EH (cell line): ENCODE data around the gene GOLGA8N.
"Not testable (repeated sequence)": the region's sequence is repeated elsewhere in the genome, so short reads cannot be mapped to it uniquely, and the experiment has no call there.

Experiments used
- DNase-seq: peaks from one replicate; pipeline ENCODE4 v3.0.0-alpha.2; 2015; ENCODE audit warnings: low read depth

GOLGA8N gene

GRCh38 chr15:32593151-32593550 is at the start of gene GOLGA8N:
Gene GOLGA8N (plus strand): TSS chr15:32593456.
- DNase-seq, result not testable (repeated sequence)

GRCh38 chr15:32543456-32543855 is 49.8 kb upstream of the GOLGA8N start:
- not testable (repeated sequence) for DNase-seq

GRCh38 chr15:32545129-32545528 is 48.1 kb upstream of the GOLGA8N start:
- DNase-seq, result not testable (repeated sequence)

- not testable (repeated sequence) for DNase-seq
These were observed 38.7 kb upstream of the GOLGA8N start for GRCh38 chr15:32554587-32554986.

GRCh38 chr15:32562198-32562597 is 31.1 kb upstream of the GOLGA8N start:
- not testable (repeated sequence) for DNase-seq

GRCh38 chr15:32568988-32569387 is 24.3 kb upstream of the GOLGA8N start:
- not testable (repeated sequence) for DNase-seq

- DNase-seq, result not testable (repeated sequence)
These were observed 14.8 kb upstream of the GOLGA8N start for GRCh38 chr15:32578482-32578881.

GRCh38 chr15:32585844-32586243 is 7.4 kb upstream of the GOLGA8N start:
- not testable (repeated sequence) for DNase-seq

GRCh38 chr15:32609518-32609917 is 16.3 kb downstream of the GOLGA8N start:
- DNase-seq, result not testable (repeated sequence)

GRCh38 chr15:32610719-32611118 is 17.5 kb downstream of the GOLGA8N start:
- peak; percentile 55 for DNase-seq

GRCh38 chr15:32614712-32615050 is 21.4 kb downstream of the GOLGA8N start:
- not testable (repeated sequence) for DNase-seq

GRCh38 chr15:32615051-32615870 is 22.0 kb downstream of the GOLGA8N start, which contains the start of gene ARHGAP11A:
Gene ARHGAP11A (plus strand): TSS chr15:32615504. CDS start chr15:32616212, 708 bp downstream.
- DNase-seq, result peak; percentile 86

- DNase-seq, result peak; percentile 33
These were observed 22.7 kb downstream of the GOLGA8N start for GRCh38 chr15:32615871-32616426.

GRCh38 chr15:32636410-32636809 is 43.2 kb downstream of the GOLGA8N start:
- DNase-seq, result no peak

- DNase-seq, result no peak
These were observed 43.8 kb downstream of the GOLGA8N start for GRCh38 chr15:32636908-32637567.

- DNase-seq, result no peak
These were observed 44.4 kb downstream of the GOLGA8N start for GRCh38 chr15:32637704-32638103.

- peak; percentile 25 for DNase-seq
These were observed 48.3 kb downstream of the GOLGA8N start, which contains the start of gene SCG5 for GRCh38 chr15:32641517-32642059. Gene SCG5 (plus strand): TSS chr15:32641710. CDS start chr15:32643593, 1,883 bp downstream.

GRCh38 chr15:32642667-32643435 is 49.6 kb downstream of the GOLGA8N start:
- peak; percentile 35 for DNase-seq

GRCh38 chr15:32643907-32644445 is 50.7 kb downstream of the GOLGA8N start:
- DNase-seq, result peak; percentile 71

GRCh38 chr15:32646291-32646690 is 53.0 kb downstream of the GOLGA8N start:
- DNase-seq, result no peak

GRCh38 chr15:32649342-32649741 is 56.1 kb downstream of the GOLGA8N start:
- DNase-seq, result peak; percentile 56
